HuH-7 (cell line): Measurements from ENCODE around the gene AFTPH.

ENCODE experiments used
- DNase-seq: peaks from one replicate; pipeline ENCODE4 v3.0.0; 2011; ENCODE audit warnings: low spot score

The AFTPH gene

GRCh38 chr2:64523666-64524603 is at the start of gene AFTPH:
TSS of gene AFTPH (plus strand) at chr2:64524328. CDS start at chr2:64551475, 27,147 bp downstream.
- DNase-seq, result peak; percentile 98

- DNase-seq, result no peak
These were observed 49.5 kb upstream of the AFTPH start for GRCh38 chr2:64474636-64475035.

GRCh38 chr2:64477037-64477436 is 47.1 kb upstream of the AFTPH start:
- DNase-seq, result no peak

- no peak for DNase-seq
These were observed 46.1 kb upstream of the AFTPH start for GRCh38 chr2:64477979-64478378.

- no peak for DNase-seq
These were observed 45.5 kb upstream of the AFTPH start for GRCh38 chr2:64478502-64479230.

GRCh38 chr2:64479259-64480117 is 44.6 kb upstream of the AFTPH start:
- no peak for DNase-seq

GRCh38 chr2:64481665-64482064 is 42.5 kb upstream of the AFTPH start:
- DNase-seq, result no peak

GRCh38 chr2:64482243-64482642 is 41.9 kb upstream of the AFTPH start:
- no peak for DNase-seq

GRCh38 chr2:64482765-64483504 is 41.2 kb upstream of the AFTPH start:
- DNase-seq, result no peak

- DNase-seq, result no peak
These were observed 38.8 kb upstream of the AFTPH start for GRCh38 chr2:64485331-64485730.

GRCh38 chr2:64485961-64486360 is 38.2 kb upstream of the AFTPH start:
- no peak for DNase-seq

GRCh38 chr2:64487256-64488049 is 36.7 kb upstream of the AFTPH start:
- DNase-seq, result peak; percentile 37

- DNase-seq, result peak; percentile 67
These were observed 35.8 kb upstream of the AFTPH start for GRCh38 chr2:64488050-64488974.

GRCh38 chr2:64489081-64489751 is 34.9 kb upstream of the AFTPH start:
- no peak for DNase-seq

GRCh38 chr2:64491426-64491825 is 32.7 kb upstream of the AFTPH start:
- DNase-seq, result no peak

GRCh38 chr2:64492272-64492671 is 31.9 kb upstream of the AFTPH start:
- no peak for DNase-seq

- no peak for DNase-seq
These were observed 31.3 kb upstream of the AFTPH start for GRCh38 chr2:64492821-64493220.

GRCh38 chr2:64493788-64494187 is 30.3 kb upstream of the AFTPH start:
- DNase-seq, result no peak

- DNase-seq, result no peak
These were observed 25.7 kb upstream of the AFTPH start for GRCh38 chr2:64498438-64498837.
